Tibial nerve (tissue), 3 donors: ENCODE measurements around the gene FDX1.
"Not testable (repeated sequence)": the region's sequence is repeated elsewhere in the genome, so short reads cannot be mapped to it uniquely, and the experiment has no call there.

Experiments used
- POLR2A ChIP-seq, 2 donors: fragments of 450-650 bp; IDR thresholded peaks; one replicate each; pipeline ENCODE4 v1.6.1; 2017; ENCODE audit warnings: antibody characterized with exemption in 2 of 2, mild to moderate bottlenecking in 2 of 2, moderate library complexity in 2 of 2
- TF ChIP-seq, protein P1 (sequence below), 5 experiments: fragments of 200-600 bp in 3 of 5; fragments of 450-650 bp in 2 of 5; sonication (generic) in 3 of 5; IDR thresholded peaks; one replicate each; pipeline ENCODE4 v1.5.1; 2016 to 2019; ENCODE audit warnings: antibody characterized with exemption in 5 of 5, mild to moderate bottlenecking in 3 of 5, moderate library complexity in 2 of 5

GRCh38 chr11:110421658-110422057 is 8.1 kb upstream of the FDX1 start:
- TF ChIP-seq POLR2A (IDR thresholded peaks at IDR 0.05), result not testable (repeated sequence)
- TF ChIP-seq, protein P1, sequence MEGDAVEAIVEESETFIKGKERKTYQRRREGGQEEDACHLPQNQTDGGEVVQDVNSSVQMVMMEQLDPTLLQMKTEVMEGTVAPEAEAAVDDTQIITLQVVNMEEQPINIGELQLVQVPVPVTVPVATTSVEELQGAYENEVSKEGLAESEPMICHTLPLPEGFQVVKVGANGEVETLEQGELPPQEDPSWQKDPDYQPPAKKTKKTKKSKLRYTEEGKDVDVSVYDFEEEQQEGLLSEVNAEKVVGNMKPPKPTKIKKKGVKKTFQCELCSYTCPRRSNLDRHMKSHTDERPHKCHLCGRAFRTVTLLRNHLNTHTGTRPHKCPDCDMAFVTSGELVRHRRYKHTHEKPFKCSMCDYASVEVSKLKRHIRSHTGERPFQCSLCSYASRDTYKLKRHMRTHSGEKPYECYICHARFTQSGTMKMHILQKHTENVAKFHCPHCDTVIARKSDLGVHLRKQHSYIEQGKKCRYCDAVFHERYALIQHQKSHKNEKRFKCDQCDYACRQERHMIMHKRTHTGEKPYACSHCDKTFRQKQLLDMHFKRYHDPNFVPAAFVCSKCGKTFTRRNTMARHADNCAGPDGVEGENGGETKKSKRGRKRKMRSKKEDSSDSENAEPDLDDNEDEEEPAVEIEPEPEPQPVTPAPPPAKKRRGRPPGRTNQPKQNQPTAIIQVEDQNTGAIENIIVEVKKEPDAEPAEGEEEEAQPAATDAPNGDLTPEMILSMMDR (IDR thresholded peaks at IDR 0.05), result not testable (repeated sequence)
